ENCODE results near the gene KCNMA1. TPM values are rescaled to one million over a fixed set of nuclear protein-coding genes. Genes with fewer than 3 reads are reported as not detected.

KCNMA1 gene
- total and polyA plus RNA-seq, 10 of the 15 experiments (the other 5 are each of a cell fraction or from before 2014, with no cell fraction given) = 8.5 to 77.0 (median 21.3) TPM

DNA sequence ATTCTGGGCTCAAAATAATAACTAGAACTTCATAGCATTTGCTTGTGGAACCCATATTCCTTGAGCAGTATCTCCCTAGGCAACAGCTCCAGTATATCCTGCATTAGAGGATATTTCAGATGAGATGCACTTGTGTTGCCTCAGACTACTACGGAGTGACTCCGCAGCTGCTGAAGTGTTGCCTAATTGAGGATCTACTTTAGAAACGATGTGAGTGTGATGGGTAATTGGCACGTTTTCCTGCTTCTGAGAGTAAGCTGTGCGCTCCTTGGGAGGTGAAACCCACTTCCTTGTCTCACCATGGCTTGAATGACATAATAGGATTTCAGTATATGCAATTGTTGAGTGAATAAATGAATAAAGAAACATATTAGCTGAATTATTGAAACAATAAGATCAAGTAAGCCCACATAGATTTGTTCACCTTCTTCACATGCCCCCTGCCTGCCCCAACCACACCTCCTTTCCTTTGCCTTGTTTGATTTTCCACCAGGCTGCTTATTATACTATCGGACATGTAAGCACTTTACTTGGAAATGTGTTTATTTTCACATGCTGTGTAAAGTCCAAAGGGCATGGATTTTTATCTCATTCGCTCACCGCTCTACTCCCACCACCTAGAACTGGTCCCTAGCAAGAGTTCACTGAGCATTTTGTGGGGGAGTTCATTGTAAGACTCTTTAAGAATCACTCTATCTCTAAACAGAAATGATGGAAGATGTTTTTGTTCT, 303.8 kb downstream of the KCNMA1 start:
- Histone ChIP-seq H4K20me1 (ENCODE audit: control insufficient read depth, insufficient read depth) (no peaks in the 10 kb centered on the region), H2AFZ (ENCODE audit: control insufficient read depth, low read depth, low read length) (no peak overlapping the region), H3K79me2 (ENCODE audit: control insufficient read depth, insufficient read depth, low read length) (no peaks in the 10 kb centered on the region), H3K4me3 (no peak overlapping the region), H3K9ac (ENCODE audit: control insufficient read depth, insufficient read depth, low read length) (no peak overlapping the region), H3K27ac (ENCODE audit: control insufficient read depth, insufficient read depth) (no peak overlapping the region), H3K4me1 (ENCODE audit: control insufficient read depth, insufficient read depth, low read length) (no peaks in the 10 kb centered on the region), H3K36me3 (ENCODE audit: control insufficient read depth in 2 of 2, insufficient read depth in 2 of 2, low read length in 1 of 2) (no peaks in the 10 kb centered on the region), H3K4me2 (ENCODE audit: control insufficient read depth, insufficient read depth) (no peak overlapping the region), H3K27me3 (replicated peaks in 1 of 2; ENCODE audit: control insufficient read depth in 2 of 2, insufficient read depth in 2 of 2, low read length in 1 of 2) (no peaks in the 10 kb centered on the region), H3K9me3 (replicated peaks; ENCODE audit: control insufficient read depth, insufficient read depth, low read length) (no peaks in the 10 kb centered on the region)
- in situ Hi-C loops (cut with MboI) (no loop called here), intact Hi-C loops (cut with micrococcal nuclease; ENCODE audit: unreplicated experiment) (no loop called here)
- FAIRE-seq (no peak), DNase-seq (ENCODE audit: low read depth, low spot score) (no peak), ATAC-seq (no peak)
- ChIA-PET SMC1A (ENCODE audit: uncharacterized antibody, unreplicated experiment) (interaction anchor here (1.3 kb wide), 1 partner anchor 9 kb away, joined by 4 read pairs; no protein-coding TSS in a partner anchor), RAD21 (ENCODE audit: unreplicated experiment) (interaction anchor here (0.7 kb wide), 1 partner anchor 89 kb away, joined by 3 read pairs; no protein-coding TSS in a partner anchor), CTCF (interaction anchor here (1.2 to 1.6 kb wide), 2 partner anchors 61 to 160 kb away, joined by 5 read pairs; no protein-coding TSS in a partner anchor), POLR2A (interaction anchor here (0.5 to 1.1 kb wide), 3 partner anchors 19 to 364 kb away, joined by 3 to 4 read pairs (median 3); no protein-coding TSS in a partner anchor)
- 49% methylated on average over 8 of the region's 8 CpGs for WGBS (ENCODE audit: insufficient coverage, insufficient replicate concordance, low lambda C conversion rate, missing lambda C conversion rate)
- no TSS peak for BruUV-seq (replicated peaks)
- TF ChIP-seq EP300 (IDR thresholded peaks at IDR 0.05; ENCODE audit: borderline replicate concordance in 1 of 2, control insufficient read depth in 1 of 2, low read depth in 2 of 2, low read length in 2 of 2) (no peak), SIX5 (IDR thresholded peaks at IDR 0.05; ENCODE audit: low read depth, low read length, severe bottlenecking) (no peak), NFXL1 (IDR thresholded peaks at IDR 0.05; ENCODE audit: borderline replicate concordance) (no peak), POLR2AphosphoS2 (IDR thresholded peaks at IDR 0.05; ENCODE audit: low read depth, low read length) (no peak), BHLHE40 (IDR thresholded peaks at IDR 0.05; ENCODE audit: borderline replicate concordance in 1 of 2, low read depth in 2 of 2, low read length in 1 of 2) (no peak), IKZF1 (conservative IDR thresholded peaks at IDR 0.05) (no peak), MYC (IDR thresholded peaks at IDR 0.05; ENCODE audit: insufficient read depth, insufficient read length, insufficient replicate concordance, low read length, severe bottlenecking) (no peak), BCL11A (IDR thresholded peaks at IDR 0.05; ENCODE audit: low read depth, low read length) (no peak), IKZF2 (IDR thresholded peaks at IDR 0.05) (no peak), HDAC2 (IDR thresholded peaks at IDR 0.05) (no peak), PAX5 (IDR thresholded peaks at IDR 0.05; ENCODE audit: borderline replicate concordance, low read depth, low read length) (no peak), STAT3 (IDR thresholded peaks at IDR 0.05; ENCODE audit: low read depth, low read length) (no peak), CHD4 (IDR thresholded peaks at IDR 0.05) (no peak)
- TF ChIP-seq, protein P1, sequence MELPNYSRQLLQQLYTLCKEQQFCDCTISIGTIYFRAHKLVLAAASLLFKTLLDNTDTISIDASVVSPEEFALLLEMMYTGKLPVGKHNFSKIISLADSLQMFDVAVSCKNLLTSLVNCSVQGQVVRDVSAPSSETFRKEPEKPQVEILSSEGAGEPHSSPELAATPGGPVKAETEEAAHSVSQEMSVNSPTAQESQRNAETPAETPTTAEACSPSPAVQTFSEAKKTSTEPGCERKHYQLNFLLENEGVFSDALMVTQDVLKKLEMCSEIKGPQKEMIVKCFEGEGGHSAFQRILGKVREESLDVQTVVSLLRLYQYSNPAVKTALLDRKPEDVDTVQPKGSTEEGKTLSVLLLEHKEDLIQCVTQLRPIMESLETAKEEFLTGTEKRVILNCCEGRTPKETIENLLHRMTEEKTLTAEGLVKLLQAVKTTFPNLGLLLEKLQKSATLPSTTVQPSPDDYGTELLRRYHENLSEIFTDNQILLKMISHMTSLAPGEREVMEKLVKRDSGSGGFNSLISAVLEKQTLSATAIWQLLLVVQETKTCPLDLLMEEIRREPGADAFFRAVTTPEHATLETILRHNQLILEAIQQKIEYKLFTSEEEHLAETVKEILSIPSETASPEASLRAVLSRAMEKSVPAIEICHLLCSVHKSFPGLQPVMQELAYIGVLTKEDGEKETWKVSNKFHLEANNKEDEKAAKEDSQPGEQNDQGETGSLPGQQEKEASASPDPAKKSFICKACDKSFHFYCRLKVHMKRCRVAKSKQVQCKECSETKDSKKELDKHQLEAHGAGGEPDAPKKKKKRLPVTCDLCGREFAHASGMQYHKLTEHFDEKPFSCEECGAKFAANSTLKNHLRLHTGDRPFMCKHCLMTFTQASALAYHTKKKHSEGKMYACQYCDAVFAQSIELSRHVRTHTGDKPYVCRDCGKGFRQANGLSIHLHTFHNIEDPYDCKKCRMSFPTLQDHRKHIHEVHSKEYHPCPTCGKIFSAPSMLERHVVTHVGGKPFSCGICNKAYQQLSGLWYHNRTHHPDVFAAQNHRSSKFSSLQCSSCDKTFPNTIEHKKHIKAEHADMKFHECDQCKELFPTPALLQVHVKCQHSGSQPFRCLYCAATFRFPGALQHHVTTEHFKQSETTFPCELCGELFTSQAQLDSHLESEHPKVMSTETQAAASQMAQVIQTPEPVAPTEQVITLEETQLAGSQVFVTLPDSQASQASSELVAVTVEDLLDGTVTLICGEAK (IDR thresholded peaks at IDR 0.05; ENCODE audit: borderline replicate concordance) = no peak
- TF ChIP-seq, protein P2, sequence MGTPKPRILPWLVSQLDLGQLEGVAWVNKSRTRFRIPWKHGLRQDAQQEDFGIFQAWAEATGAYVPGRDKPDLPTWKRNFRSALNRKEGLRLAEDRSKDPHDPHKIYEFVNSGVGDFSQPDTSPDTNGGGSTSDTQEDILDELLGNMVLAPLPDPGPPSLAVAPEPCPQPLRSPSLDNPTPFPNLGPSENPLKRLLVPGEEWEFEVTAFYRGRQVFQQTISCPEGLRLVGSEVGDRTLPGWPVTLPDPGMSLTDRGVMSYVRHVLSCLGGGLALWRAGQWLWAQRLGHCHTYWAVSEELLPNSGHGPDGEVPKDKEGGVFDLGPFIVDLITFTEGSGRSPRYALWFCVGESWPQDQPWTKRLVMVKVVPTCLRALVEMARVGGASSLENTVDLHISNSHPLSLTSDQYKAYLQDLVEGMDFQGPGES (IDR thresholded peaks at IDR 0.05) = no peak
- TF ChIP-seq, protein P3, sequence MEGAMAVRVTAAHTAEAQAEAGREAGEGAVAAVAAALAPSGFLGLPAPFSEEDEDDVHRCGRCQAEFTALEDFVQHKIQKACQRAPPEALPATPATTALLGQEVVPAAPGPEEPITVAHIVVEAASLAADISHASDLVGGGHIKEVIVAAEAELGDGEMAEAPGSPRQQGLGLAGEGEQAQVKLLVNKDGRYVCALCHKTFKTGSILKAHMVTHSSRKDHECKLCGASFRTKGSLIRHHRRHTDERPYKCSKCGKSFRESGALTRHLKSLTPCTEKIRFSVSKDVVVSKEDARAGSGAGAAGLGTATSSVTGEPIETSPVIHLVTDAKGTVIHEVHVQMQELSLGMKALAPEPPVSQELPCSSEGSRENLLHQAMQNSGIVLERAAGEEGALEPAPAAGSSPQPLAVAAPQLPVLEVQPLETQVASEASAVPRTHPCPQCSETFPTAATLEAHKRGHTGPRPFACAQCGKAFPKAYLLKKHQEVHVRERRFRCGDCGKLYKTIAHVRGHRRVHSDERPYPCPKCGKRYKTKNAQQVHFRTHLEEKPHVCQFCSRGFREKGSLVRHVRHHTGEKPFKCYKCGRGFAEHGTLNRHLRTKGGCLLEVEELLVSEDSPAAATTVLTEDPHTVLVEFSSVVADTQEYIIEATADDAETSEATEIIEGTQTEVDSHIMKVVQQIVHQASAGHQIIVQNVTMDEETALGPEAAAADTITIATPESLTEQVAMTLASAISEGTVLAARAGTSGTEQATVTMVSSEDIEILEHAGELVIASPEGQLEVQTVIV (IDR thresholded peaks at IDR 0.05; ENCODE audit: borderline replicate concordance, partially characterized antibody) = no peak
